Measurements from ENCODE around the gene S100A14. TPM values are rescaled to one million over a fixed set of nuclear protein-coding genes. Genes with fewer than 3 reads are reported as not detected.

Gene S100A14
- total RNA-seq, 1 experiment from 2014 or later = 2.1 TPM

GRCh38 chr1:153612111-153612754 lies 3.9 kb downstream of the S100A14 start (continued):
- TF ChIP-seq MAX (CRISPR knock-in tag; IDR thresholded peaks at IDR 0.05) (no peak), GRHL2 (CRISPR knock-in tag; IDR thresholded peaks at IDR 0.05; ENCODE audit: insufficient replicate concordance, severe bottlenecking) (no peak)

DNA sequence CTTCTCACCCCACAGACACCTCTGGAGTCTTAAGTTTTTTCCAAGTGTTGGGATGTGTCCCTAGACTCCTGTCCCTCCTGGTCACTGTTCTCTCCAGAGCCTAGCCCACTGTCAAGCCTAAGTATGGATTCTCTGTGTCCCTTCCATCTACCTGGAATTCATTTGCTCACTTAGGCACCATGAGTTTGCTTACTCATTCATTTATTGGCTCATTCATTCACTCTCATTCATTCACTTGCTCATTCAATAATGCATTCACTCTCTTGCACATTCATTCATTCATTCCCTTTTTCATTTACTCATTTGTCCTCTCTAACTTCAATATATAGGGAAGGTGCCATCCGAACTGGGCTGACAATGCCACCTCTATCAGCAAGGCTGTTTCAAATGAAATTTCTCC lies 4.8 kb downstream of the S100A14 start:
- peaks cover 63% of the 10 kb centered on the region for H3K4me1 Mint-ChIP-seq
- no peak for ATAC-seq
- no peaks in the 10 kb centered on the region; the same call in 1 of the 2 replicates for H3K27me3 Mint-ChIP-seq (ENCODE audit: low read depth)
- H3K9me3 Mint-ChIP-seq = no peaks in the 10 kb centered on the region
- CTCF ChIA-PET = interaction anchor here (0.8 to 14.4 kb wide), 7 partner anchors 12 to 43 kb away, joined by 3 to 230 read pairs (median 13); partner anchors contain the start of genes CHTOP, S100A1 and S100A13
- POLR2A ChIA-PET = interaction anchor here (0.5 to 1.1 kb wide), 2 partner anchors 16 to 41 kb away, joined by 3 read pairs; partner anchors contain the start of gene S100A13
- H3K27ac Mint-ChIP-seq = no peak overlapping the region
- H3K4me3 Mint-ChIP-seq = no peak overlapping the region
- no peaks in the 10 kb centered on the region for H3K36me3 Mint-ChIP-seq
- DNase-seq (ENCODE audit: low spot score) = no peak
- no peak for TF ChIP-seq PRDM15 (CRISPR knock-in tag; IDR thresholded peaks at IDR 0.05)
- no peak for TF ChIP-seq E2F5 (CRISPR knock-in tag; IDR thresholded peaks at IDR 0.05)
- TF ChIP-seq, protein P1, sequence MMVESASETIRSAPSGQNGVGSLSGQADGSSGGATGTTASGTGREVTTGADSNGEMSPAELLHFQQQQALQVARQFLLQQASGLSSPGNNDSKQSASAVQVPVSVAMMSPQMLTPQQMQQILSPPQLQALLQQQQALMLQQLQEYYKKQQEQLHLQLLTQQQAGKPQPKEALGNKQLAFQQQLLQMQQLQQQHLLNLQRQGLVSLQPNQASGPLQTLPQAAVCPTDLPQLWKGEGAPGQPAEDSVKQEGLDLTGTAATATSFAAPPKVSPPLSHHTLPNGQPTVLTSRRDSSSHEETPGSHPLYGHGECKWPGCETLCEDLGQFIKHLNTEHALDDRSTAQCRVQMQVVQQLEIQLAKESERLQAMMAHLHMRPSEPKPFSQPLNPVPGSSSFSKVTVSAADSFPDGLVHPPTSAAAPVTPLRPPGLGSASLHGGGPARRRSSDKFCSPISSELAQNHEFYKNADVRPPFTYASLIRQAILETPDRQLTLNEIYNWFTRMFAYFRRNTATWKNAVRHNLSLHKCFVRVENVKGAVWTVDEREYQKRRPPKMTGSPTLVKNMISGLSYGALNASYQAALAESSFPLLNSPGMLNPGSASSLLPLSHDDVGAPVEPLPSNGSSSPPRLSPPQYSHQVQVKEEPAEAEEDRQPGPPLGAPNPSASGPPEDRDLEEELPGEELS (CRISPR knock-in tag; IDR thresholded peaks at IDR 0.05) = no peak
- no peak for TF ChIP-seq TP53 (CRISPR knock-in tag; IDR thresholded peaks at IDR 0.05)
- TF ChIP-seq ZNF317 (CRISPR knock-in tag; IDR thresholded peaks at IDR 0.05; ENCODE audit: borderline replicate concordance, low read depth) = no peak
- TF ChIP-seq EMX1 (CRISPR knock-in tag; IDR thresholded peaks at IDR 0.05) = no peak
- TF ChIP-seq, protein P2, sequence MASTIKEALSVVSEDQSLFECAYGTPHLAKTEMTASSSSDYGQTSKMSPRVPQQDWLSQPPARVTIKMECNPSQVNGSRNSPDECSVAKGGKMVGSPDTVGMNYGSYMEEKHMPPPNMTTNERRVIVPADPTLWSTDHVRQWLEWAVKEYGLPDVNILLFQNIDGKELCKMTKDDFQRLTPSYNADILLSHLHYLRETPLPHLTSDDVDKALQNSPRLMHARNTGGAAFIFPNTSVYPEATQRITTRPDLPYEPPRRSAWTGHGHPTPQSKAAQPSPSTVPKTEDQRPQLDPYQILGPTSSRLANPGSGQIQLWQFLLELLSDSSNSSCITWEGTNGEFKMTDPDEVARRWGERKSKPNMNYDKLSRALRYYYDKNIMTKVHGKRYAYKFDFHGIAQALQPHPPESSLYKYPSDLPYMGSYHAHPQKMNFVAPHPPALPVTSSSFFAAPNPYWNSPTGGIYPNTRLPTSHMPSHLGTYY (CRISPR knock-in tag; IDR thresholded peaks at IDR 0.05) = no peak
- TF ChIP-seq ATF3 (CRISPR knock-in tag; conservative IDR thresholded peaks at IDR 0.05) = no peak
- no peak for TF ChIP-seq HMGA2 (CRISPR knock-in tag; IDR thresholded peaks at IDR 0.05)
- TF ChIP-seq ZNF671 (CRISPR knock-in tag; IDR thresholded peaks at IDR 0.05) = no peak
- TF ChIP-seq, protein P3, sequence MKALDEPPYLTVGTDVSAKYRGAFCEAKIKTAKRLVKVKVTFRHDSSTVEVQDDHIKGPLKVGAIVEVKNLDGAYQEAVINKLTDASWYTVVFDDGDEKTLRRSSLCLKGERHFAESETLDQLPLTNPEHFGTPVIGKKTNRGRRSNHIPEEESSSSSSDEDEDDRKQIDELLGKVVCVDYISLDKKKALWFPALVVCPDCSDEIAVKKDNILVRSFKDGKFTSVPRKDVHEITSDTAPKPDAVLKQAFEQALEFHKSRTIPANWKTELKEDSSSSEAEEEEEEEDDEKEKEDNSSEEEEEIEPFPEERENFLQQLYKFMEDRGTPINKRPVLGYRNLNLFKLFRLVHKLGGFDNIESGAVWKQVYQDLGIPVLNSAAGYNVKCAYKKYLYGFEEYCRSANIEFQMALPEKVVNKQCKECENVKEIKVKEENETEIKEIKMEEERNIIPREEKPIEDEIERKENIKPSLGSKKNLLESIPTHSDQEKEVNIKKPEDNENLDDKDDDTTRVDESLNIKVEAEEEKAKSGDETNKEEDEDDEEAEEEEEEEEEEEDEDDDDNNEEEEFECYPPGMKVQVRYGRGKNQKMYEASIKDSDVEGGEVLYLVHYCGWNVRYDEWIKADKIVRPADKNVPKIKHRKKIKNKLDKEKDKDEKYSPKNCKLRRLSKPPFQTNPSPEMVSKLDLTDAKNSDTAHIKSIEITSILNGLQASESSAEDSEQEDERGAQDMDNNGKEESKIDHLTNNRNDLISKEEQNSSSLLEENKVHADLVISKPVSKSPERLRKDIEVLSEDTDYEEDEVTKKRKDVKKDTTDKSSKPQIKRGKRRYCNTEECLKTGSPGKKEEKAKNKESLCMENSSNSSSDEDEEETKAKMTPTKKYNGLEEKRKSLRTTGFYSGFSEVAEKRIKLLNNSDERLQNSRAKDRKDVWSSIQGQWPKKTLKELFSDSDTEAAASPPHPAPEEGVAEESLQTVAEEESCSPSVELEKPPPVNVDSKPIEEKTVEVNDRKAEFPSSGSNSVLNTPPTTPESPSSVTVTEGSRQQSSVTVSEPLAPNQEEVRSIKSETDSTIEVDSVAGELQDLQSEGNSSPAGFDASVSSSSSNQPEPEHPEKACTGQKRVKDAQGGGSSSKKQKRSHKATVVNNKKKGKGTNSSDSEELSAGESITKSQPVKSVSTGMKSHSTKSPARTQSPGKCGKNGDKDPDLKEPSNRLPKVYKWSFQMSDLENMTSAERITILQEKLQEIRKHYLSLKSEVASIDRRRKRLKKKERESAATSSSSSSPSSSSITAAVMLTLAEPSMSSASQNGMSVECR (CRISPR knock-in tag; IDR thresholded peaks at IDR 0.05; ENCODE audit: borderline replicate concordance) = no peak
- TF ChIP-seq TEAD4 (CRISPR knock-in tag; IDR thresholded peaks at IDR 0.05) = no peak
- TF ChIP-seq, protein P4, sequence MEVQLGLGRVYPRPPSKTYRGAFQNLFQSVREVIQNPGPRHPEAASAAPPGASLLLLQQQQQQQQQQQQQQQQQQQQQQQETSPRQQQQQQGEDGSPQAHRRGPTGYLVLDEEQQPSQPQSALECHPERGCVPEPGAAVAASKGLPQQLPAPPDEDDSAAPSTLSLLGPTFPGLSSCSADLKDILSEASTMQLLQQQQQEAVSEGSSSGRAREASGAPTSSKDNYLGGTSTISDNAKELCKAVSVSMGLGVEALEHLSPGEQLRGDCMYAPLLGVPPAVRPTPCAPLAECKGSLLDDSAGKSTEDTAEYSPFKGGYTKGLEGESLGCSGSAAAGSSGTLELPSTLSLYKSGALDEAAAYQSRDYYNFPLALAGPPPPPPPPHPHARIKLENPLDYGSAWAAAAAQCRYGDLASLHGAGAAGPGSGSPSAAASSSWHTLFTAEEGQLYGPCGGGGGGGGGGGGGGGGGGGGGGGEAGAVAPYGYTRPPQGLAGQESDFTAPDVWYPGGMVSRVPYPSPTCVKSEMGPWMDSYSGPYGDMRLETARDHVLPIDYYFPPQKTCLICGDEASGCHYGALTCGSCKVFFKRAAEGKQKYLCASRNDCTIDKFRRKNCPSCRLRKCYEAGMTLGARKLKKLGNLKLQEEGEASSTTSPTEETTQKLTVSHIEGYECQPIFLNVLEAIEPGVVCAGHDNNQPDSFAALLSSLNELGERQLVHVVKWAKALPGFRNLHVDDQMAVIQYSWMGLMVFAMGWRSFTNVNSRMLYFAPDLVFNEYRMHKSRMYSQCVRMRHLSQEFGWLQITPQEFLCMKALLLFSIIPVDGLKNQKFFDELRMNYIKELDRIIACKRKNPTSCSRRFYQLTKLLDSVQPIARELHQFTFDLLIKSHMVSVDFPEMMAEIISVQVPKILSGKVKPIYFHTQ (CRISPR knock-in tag; IDR thresholded peaks at IDR 0.05) = no peak
- TF ChIP-seq, protein P5, sequence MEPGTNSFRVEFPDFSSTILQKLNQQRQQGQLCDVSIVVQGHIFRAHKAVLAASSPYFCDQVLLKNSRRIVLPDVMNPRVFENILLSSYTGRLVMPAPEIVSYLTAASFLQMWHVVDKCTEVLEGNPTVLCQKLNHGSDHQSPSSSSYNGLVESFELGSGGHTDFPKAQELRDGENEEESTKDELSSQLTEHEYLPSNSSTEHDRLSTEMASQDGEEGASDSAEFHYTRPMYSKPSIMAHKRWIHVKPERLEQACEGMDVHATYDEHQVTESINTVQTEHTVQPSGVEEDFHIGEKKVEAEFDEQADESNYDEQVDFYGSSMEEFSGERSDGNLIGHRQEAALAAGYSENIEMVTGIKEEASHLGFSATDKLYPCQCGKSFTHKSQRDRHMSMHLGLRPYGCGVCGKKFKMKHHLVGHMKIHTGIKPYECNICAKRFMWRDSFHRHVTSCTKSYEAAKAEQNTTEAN (CRISPR knock-in tag; IDR thresholded peaks at IDR 0.05) = no peak
- TF ChIP-seq IRF2 (CRISPR knock-in tag; IDR thresholded peaks at IDR 0.05; ENCODE audit: borderline replicate concordance, low read depth) = no peak

Data from WTC11 (cell line).